ENCODE data around the gene PRCC. TPM values are rescaled to one million over a fixed set of nuclear protein-coding genes. Genes with fewer than 3 reads are reported as not detected.

PRCC gene
- total and polyA plus RNA-seq, 2 of the 13 experiments (the other 11 are each of a cell fraction or from before 2014, with no cell fraction given): 24.2 to 40.5 TPM

GRCh38 chr1:156809281-156809680, 41.9 kb downstream of the PRCC start (continued):
- TF ChIP-seq ZNF142 (CRISPR knock-in tag; IDR thresholded peaks at IDR 0.05) (no peak), SIN3B (IDR thresholded peaks at IDR 0.05; ENCODE audit: low read length) (no peak), NAIF1 (CRISPR knock-in tag; IDR thresholded peaks at IDR 0.05; ENCODE audit: borderline replicate concordance) (no peak), ZNF101 (CRISPR knock-in tag; IDR thresholded peaks at IDR 0.05; ENCODE audit: borderline replicate concordance, low read depth) (no peak), ARNT (IDR thresholded peaks at IDR 0.05) (no peak), BORCS8-MEF2B (CRISPR knock-in tag; IDR thresholded peaks at IDR 0.05) (no peak), ZFY (CRISPR knock-in tag; IDR thresholded peaks at IDR 0.05) (no peak), POLR2G (IDR thresholded peaks at IDR 0.05; ENCODE audit: low read depth, low read length) (no peak)
- TF ChIP-seq, protein P1, sequence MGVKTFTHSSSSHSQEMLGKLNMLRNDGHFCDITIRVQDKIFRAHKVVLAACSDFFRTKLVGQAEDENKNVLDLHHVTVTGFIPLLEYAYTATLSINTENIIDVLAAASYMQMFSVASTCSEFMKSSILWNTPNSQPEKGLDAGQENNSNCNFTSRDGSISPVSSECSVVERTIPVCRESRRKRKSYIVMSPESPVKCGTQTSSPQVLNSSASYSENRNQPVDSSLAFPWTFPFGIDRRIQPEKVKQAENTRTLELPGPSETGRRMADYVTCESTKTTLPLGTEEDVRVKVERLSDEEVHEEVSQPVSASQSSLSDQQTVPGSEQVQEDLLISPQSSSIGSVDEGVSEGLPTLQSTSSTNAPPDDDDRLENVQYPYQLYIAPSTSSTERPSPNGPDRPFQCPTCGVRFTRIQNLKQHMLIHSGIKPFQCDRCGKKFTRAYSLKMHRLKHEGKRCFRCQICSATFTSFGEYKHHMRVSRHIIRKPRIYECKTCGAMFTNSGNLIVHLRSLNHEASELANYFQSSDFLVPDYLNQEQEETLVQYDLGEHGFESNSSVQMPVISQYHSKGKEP (CRISPR knock-in tag; IDR thresholded peaks at IDR 0.05): no peak
- TF ChIP-seq, protein P2, sequence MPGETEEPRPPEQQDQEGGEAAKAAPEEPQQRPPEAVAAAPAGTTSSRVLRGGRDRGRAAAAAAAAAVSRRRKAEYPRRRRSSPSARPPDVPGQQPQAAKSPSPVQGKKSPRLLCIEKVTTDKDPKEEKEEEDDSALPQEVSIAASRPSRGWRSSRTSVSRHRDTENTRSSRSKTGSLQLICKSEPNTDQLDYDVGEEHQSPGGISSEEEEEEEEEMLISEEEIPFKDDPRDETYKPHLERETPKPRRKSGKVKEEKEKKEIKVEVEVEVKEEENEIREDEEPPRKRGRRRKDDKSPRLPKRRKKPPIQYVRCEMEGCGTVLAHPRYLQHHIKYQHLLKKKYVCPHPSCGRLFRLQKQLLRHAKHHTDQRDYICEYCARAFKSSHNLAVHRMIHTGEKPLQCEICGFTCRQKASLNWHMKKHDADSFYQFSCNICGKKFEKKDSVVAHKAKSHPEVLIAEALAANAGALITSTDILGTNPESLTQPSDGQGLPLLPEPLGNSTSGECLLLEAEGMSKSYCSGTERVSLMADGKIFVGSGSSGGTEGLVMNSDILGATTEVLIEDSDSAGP (CRISPR knock-in tag; IDR thresholded peaks at IDR 0.05; ENCODE audit: borderline replicate concordance): no peak
